ENCODE measurements around the gene TBCE. TPM values are rescaled to one million over a fixed set of nuclear protein-coding genes. Genes with fewer than 3 reads are reported as not detected.

Gene TBCE
- total and polyA plus RNA-seq, 2 donors (not counting 1 experiment from before 2014, with no cell fraction given) = 15.2 to 22.1 TPM

Small RNAs within 50 kb of the gene (small RNA-seq; reads per million reads assigned to genes)
- gene AL391994.1 (ENCODE audit: insufficient read length, low read depth, low replicate concordance) (not detected), gene RPS21P1 (ENCODE audit: insufficient read length, low read depth, low replicate concordance) (not detected)

Other genes starting within 250 kb of the TBCE start
- gene TOMM20, start 238.6 kb upstream of the TBCE start, total RNA-seq = 73.5 and 77.3 TPM in 2 replicates
- gene TOMM20, start 238.6 kb upstream of the TBCE start, polyA plus RNA-seq = 25.0 and 49.1 TPM in 2 replicates
- gene RBM34, start 206.2 kb upstream of the TBCE start, total RNA-seq = 131 and 137 TPM in 2 replicates
- gene RBM34, start 206.2 kb upstream of the TBCE start, polyA plus RNA-seq = 24.4 and 36.1 TPM in 2 replicates
- gene ARID4B, start 39.2 kb upstream of the TBCE start, total RNA-seq = 101 and 110 TPM in 2 replicates
- 13.2 and 23.0 TPM in 2 replicates for gene ARID4B, start 39.2 kb upstream of the TBCE start, polyA plus RNA-seq
- gene GGPS1, start 38.9 kb upstream of the TBCE start, total RNA-seq = 43.6 and 46.8 TPM in 2 replicates
- gene GGPS1, start 38.9 kb upstream of the TBCE start, polyA plus RNA-seq = 13.4 and 15.2 TPM in 2 replicates
- gene B3GALNT2, start 137.0 kb downstream of the TBCE start, total RNA-seq = 12.2 and 13.5 TPM in 2 replicates
- 5.6 and 6.8 TPM in 2 replicates for gene B3GALNT2, start 137.0 kb downstream of the TBCE start, polyA plus RNA-seq

All from B cell (primary cell).